Caki2 (cell line): ENCODE results near the gene SMARCD3. TPM values are rescaled to one million over a fixed set of nuclear protein-coding genes. Genes with fewer than 3 reads are reported as not detected.

Experiments used
- DNase-seq: peaks from one replicate; pipeline ENCODE4 v3.0.0-alpha.2; 2015; ENCODE audit warnings: low read depth
- in situ Hi-C: cut with HindIII; loops from 2 replicates; pipeline ENCODE4 v1.10.0; 2016; ENCODE audit warnings: low sequenced_read_pairs, low pct_unique_long_range_greater_than_20kb, mixed read lengths
- total RNA-seq: library from RNA; depleted of rRNA; stranded (reverse); fragments of >200 nt; shearing (Covaris generic); gene quantifications from 2 replicates; pipeline ENCODE4 v1.2.3, GENCODE V29; 2014; ENCODE audit warnings: low replicate concordance; rRNA removed

SMARCD3 gene
- total RNA-seq, 1 experiment from 2014 or later, result 13.1 TPM

DNA sequence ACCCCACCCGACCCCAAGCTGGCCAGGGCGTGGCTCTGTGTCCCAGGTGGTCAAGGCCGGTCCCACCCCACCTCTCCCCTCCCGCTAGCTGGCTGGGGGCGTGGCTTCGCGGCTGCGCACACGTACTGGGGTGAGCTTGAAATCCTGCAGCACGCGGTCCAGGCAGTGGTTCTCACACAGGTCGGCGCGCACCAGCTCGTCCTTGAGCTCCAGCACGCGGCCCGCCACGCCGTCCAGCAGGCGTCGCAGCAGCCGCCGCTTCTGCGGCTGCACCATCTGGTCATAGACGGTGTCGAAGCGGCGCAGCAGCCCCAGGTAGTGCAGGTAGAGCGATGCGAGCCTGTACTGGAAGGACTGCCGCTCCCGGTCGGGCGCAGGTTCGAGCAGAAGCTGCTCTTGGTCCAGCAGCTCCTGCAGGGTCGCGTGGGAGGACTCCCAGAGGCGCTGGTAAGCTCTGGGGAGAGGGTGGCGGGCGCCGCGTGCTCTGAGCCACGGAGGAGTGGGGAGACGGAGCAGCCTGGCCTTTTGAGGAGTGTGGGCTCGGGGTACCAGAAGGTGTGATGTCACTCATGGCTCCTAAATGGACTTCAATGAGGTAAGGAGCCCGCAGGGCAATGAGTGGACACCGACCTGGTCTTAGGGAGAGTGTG lies 44.0 kb downstream of the SMARCD3 start:
- DNase-seq, result no peak
- in situ Hi-C loops, result no loop called here

DNA sequence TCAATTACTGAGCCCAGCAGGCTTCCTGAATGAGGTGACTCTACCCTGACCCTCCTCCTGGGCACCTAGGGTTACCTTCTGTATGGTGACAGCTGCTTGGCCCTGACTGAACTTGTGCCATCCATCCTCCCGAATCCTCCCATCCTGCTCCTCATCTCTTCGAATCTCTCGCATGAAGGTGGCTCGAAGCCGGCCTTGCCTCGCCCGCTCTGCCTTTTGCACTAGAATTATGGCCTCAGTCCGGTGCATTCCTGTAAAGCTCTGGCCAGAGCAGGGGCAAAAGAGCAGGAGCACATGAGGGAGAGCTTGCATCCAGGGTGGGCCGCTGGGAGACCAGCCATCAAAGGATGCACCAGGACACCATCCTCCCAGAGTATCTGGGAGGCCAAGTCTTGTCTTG lies 45.7 kb downstream of the SMARCD3 start:
- in situ Hi-C loops, result no loop called here
- no peak for DNase-seq

DNA sequence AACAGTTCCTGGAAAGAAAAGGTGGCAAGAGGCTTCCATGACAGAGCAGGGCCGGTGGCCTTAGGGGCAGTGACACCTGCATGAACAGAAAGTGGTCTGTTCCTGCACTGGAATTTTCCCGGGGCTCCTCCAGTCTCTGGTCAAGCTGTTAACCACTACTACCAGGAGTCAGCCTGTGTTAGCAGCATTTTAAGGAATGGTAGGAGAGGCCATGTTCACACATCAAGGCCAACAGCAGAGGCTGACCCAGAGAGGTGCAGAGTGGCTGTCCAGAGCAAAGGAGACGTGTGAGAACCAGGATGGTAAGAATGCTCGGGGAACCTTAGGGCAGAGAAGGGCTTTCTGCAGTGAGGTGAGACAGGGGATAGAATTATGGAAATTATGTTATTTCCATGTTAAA lies 46.7 kb downstream of the SMARCD3 start:
- in situ Hi-C loops, result no loop called here
- DNase-seq, result no peak

DNA sequence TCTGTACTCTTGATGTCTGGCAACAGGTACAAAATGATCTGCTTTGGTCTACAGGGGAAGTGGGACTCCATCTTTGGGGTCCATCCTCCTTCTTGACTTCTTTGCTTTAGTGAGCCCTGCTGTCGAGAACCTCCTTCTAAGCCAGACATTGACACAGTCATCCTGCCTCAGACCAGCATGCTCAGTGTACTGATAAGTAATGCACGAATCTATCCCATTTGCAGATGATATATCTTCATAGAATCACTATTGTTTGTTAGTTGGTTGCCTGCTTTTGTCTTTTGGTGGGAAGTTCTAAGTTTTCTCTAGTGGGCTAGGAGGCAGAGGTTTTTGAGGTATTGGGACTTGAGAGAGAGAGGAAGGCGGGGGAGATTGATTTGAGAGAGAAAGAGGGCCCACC lies 47.1 kb downstream of the SMARCD3 start:
- in situ Hi-C loops, result no loop called here
- no peak for DNase-seq

DNA sequence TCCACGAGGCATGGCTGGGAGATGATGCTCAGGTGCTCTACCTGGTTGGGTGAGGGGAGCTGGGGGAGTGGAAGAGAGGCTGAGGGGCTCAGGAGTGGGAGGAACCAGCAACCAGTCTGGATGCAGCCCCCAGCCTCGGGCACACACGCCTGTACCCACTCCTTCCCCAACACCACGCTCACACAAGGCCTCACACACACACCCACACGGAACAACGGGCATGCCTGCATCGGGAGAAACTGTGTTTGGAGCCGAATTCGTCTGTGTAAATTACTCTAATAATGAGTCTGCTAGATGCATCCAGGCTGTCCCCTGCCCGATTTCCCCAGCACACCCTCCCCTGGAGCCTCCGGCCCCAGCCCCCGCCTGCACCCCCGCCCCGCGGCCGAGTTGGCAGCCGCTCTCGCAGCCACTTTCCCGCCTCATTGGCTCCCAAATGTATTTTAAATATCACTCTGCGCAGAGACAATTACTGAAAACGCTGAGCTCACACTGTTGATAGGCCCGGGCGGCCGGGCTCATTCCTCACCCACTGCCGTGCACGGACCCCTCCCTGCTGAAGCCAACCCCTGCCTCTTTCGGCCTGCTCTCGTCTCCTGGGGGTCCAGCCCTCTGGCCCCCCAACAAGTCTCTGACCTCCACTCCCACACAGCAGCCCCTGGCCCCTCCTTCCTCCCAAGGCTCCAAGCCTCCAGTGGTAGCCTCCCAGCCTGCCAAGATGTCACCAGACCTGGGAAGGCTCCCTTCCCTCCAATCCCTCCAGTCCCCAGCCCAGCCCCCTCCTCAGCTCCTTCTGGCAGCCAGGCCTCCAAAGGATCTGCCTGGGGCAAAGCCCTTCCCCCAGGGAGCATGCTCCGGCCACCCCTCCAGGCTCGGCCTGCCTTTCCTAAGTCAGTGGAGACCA lies 49.3 kb downstream of the SMARCD3 start:
- DNase-seq, result no peak
- in situ Hi-C loops, result no loop called here

DNA sequence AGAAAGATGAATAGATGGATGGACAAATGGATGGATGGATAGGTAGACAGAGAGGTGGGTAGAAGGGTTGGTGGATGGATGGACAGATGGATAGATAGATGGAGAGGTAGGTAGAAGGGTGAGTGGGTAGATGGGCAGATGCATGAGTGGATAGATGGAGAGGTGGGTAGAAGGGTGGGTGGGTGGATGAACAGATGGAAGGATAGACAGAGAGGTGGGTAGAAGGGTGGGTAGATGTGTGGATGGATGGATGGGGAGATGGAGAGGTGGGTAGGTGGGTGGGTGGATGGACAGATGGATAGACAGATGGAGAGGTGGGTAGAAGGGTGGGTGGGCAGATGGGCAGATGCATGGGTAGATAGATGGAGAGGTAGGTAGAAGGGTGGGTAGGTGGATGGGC lies 50.6 kb downstream of the SMARCD3 start:
- DNase-seq, result no peak
- in situ Hi-C loops, result no loop called here

DNA sequence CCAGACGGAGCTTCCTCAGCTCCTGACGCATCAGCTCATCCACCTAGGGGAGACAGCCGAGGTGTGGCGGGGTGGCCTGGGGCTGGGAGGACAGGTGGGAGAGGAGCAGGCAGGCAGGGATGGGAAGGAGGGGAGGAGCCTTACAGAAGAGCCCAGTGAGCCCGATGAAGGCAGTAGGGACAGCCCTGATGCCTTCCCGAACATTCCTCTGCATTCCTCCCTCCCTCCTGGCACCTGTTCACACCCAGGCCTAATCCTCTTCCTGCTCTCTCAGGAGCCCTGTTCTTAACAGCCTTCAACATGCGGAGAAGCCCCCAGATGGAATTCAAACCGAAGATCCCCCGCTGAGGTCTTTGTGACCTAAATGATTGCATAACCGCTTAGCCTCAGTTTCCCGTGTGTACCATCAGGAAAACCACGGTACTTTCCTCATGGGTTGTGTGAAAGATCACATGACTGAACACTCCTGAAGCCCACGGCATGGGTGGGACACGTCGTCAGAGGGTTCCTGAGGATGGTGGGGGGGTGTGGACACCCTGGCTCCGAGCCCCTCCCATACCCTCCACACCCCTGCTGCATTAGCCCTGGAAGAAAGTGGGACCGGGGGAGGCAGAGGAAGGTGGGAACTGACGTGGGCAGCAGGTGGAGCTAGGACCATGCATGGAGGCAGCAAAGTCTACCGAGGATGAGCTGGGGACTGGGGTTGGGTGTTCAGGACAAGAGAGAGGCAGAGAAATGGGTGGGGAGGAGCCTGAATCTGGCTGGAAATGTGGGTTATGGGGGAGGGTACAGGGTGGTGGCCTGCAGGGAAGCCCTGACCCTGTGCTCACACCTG lies 52.7 kb downstream of the SMARCD3 start:
- in situ Hi-C loops, result no loop called here
- DNase-seq, result no peak

DNA sequence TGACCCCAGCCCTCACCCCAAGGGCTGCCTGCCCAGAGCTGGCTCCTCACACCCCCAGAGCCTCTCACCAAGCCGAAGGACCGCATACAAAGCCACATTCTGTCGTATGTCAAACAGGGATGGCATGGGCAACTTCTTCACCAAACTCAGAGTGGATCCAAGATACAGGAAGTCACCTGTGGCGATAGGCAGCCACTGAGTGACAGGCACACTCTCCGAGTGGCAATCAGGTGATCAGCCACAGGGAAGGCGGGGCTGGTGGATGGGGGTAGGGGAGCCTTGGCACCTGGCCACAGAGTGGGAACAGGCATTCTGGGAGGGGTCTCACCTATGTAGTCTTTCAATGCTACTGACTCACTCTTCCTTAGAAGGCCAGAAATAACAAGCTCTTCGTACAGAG lies 54.3 kb downstream of the SMARCD3 start:
- in situ Hi-C loops, result no loop called here
- no peak for DNase-seq

DNA sequence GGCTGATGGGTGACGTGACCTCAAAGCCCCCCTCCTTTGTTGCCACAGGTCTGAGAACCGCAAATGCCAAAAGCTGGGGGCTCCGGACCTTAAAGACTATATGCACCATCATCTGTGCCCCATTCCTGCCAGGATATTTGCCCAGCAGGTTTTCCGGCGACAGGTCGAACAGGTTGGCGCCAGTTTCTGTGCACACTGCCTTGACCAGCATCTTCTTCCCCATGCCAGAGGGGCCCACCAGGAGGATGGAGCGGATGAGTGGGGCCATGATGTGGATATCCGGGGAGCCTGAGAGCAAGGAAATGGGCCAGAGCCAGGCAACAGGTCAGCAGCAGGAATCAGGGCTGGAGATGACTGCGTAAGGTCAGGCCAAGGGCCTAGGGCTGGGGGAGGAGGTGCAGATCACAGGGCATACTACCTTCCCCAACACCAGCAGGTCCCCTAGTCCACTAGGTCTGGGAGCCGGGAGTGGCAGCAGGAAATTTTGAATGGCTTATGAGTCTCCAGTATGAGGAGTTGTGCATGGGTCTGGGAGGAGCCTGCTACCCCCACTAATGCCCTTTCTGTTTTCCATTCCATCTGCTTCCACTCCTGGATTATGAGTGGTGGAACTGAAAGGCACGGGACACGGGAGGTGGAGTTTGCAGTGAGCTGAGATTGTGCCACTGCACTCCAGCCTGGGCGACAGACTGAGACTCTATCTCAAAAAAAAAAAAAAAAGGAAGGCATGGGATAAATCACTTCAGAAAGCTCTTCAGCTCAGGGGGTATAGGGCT lies 55.1 kb downstream of the SMARCD3 start:
- in situ Hi-C loops, result no loop called here
- no peak for DNase-seq

DNA sequence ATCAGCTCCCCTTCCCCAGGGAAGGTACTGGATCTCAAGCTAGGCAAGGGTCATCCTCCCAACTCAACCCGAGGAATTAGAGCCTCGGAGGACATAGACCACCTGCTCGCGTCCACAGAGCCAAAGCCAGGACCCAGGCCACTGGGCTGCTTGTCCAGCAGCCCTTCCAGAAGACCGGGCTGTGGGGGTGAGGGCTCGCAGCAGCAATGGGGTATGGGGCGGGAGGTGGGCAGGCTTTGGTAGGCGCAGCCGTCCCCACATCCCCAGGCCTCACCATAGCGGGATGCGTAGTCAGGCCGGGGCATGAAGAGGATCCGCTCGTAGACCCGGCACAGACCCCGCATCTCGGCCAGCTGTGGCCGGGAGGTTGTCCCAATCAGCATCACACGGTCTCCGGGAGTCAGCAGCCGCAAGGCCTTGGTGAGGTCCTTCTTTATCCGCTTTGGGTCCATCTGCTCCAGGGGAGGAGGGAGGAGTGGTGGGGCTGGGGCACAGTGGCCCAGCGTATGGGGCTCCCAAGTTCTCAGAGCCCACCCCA lies 56.4 kb downstream of the SMARCD3 start:
- no peak for DNase-seq
- in situ Hi-C loops, result no loop called here

DNA sequence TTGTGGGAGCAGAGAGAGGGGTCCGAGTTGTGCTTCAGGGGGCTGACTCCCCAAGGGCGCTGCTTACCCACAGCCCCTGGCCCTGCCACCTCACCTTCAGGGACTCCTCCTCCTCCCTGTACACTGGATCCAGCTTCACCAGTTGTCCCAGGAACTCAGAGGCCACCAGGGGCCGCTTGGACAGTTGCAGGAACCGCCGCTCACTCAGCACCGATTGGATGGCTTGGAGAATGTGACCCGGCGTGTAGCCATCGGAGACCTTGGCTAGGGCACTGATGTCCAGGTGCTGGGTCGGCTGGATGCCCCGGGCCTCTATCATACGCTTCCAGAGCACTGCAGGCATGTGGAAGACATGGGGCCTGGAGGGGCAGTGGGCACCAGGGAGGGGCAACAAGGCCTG lies 57.0 kb downstream of the SMARCD3 start:
- in situ Hi-C loops, result no loop called here
- DNase-seq, result no peak

DNA sequence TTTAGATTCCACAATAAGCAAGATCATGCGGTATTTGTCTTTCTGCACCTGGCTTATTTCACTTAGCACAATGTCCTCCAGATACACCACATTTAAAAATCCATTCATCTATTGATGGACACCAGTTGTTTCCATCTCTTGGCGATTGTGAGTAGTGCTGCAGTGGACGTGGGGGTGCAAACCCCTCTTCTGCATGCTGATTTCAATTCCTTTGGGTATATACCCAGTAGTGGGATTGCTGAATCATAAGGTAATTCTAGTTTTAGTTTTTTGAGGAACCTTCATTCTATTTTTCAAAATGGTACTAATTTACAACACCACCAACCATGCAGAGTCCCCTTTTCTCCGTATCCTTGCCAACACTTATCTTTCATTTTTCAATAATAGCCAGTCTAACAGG lies 59.5 kb downstream of the SMARCD3 start:
- no peak for DNase-seq
- in situ Hi-C loops, result no loop called here

Other genes with a start within 250 kb of the SMARCD3 start
- 0.68 TPM in 1 of 2 replicates, not detected in the other for gene ATG9B, start 224.2 kb downstream of the SMARCD3 start, total RNA-seq
- gene ABCB8, start 220.2 kb downstream of the SMARCD3 start, total RNA-seq, result 19.6 and 31.5 TPM in 2 replicates
- gene ASIC3, start 200.2 kb downstream of the SMARCD3 start, total RNA-seq, result 0.84 and 1.6 TPM in 2 replicates
- gene CDK5, start 190.8 kb downstream of the SMARCD3 start, total RNA-seq, result 30.1 and 37.2 TPM in 2 replicates
- gene SLC4A2, start 189.1 kb downstream of the SMARCD3 start, total RNA-seq, result 237 and 345 TPM in 2 replicates
- gene FASTK, start 167.9 kb downstream of the SMARCD3 start, total RNA-seq, result 126 and 140 TPM in 2 replicates
- gene TMUB1, start 165.2 kb downstream of the SMARCD3 start, total RNA-seq, result 63.7 and 67.2 TPM in 2 replicates
- gene AGAP3, start 162.2 kb downstream of the SMARCD3 start, total RNA-seq, result 32.6 and 33.8 TPM in 2 replicates
- gene GBX1, start 81.0 kb downstream of the SMARCD3 start, total RNA-seq, result not detected in 2 replicates
- gene ASB10, start 61.4 kb downstream of the SMARCD3 start, total RNA-seq, result not detected in 2 replicates
- gene H2BK1, start 38.2 kb downstream of the SMARCD3 start, total RNA-seq, result not detected in 2 replicates
- gene ABCF2, start 21.5 kb downstream of the SMARCD3 start, total RNA-seq, result 36.8 and 47.9 TPM in 2 replicates
- gene CHPF2, start 16.2 kb downstream of the SMARCD3 start, total RNA-seq, result 27.5 and 38.2 TPM in 2 replicates
- 33.4 and 34.6 TPM in 2 replicates for gene NUB1, start 93.1 kb upstream of the SMARCD3 start, total RNA-seq
- not detected in 2 replicates for gene WDR86, start 161.3 kb upstream of the SMARCD3 start, total RNA-seq
- not detected in 2 replicates for gene CRYGN, start 191.4 kb upstream of the SMARCD3 start, total RNA-seq